Astrocyte (in vitro differentiated cells and primary cell): ENCODE measurements around the gene OMA1. TPM values are rescaled to one million over a fixed set of nuclear protein-coding genes. Genes with fewer than 3 reads are reported as not detected.
"Not testable (repeated sequence)": the region's sequence is repeated elsewhere in the genome, so short reads cannot be mapped to it uniquely, and the experiment has no call there.

Experiments used
- DNase-seq: peaks from one replicate; pipeline ENCODE4 v3.0.0-alpha.2; 2010; ENCODE audit warnings: low read depth
- FAIRE-seq: peaks from 2 replicates; lab custom pipeline; 2011; peaks lifted over from hg19 to GRCh38; lab: Jason Lieb, UNC
- H2AFZ ChIP-seq: 2 replicates; pipeline ENCODE4 v1.6.0; 2012; ENCODE audit warnings: low read depth, low read length, inconsistent platforms
- H3K27ac ChIP-seq: 2 replicates; pipeline ENCODE4 v1.5.1; 2011; ENCODE audit warnings: low read depth, low read length, inconsistent platforms
- H3K27me3 ChIP-seq: 2 replicates; pipeline ENCODE4 v1.6.0; 2011; ENCODE audit warnings: low read length, inconsistent platforms; ENCODE audit not compliant: insufficient read depth
- H3K36me3 ChIP-seq: 2 replicates; pipeline ENCODE4 v1.5.1; 2011; ENCODE audit warnings: low read length, inconsistent platforms; ENCODE audit not compliant: insufficient read depth
- H3K4me1 ChIP-seq: 2 replicates; pipeline ENCODE4 v1.5.1; 2011; ENCODE audit warnings: low read length, inconsistent platforms; ENCODE audit not compliant: insufficient read depth
- H3K4me2 ChIP-seq: 2 replicates; pipeline ENCODE4 v1.6.0; 2012; ENCODE audit warnings: low read length, inconsistent platforms
- H3K4me3 ChIP-seq: 2 replicates; pipeline ENCODE4 v1.5.1; 2011; ENCODE audit warnings: low read depth, mild to moderate bottlenecking, low read length, inconsistent platforms; ENCODE audit not compliant: insufficient read depth
- H3K79me2 ChIP-seq: 2 replicates; pipeline ENCODE4 v1.6.0; 2012; ENCODE audit warnings: mild to moderate bottlenecking, low read length, inconsistent platforms; ENCODE audit not compliant: insufficient read depth
- H3K9ac ChIP-seq: 2 replicates; pipeline ENCODE4 v1.6.0; 2012; ENCODE audit warnings: mild to moderate bottlenecking, low read length, inconsistent platforms
- H3K9me3 ChIP-seq: 2 replicates; pipeline ENCODE4 v1.5.1; 2012; ENCODE audit warnings: low read depth, mild to moderate bottlenecking, low read length, inconsistent platforms; ENCODE audit not compliant: insufficient read depth
- H4K20me1 ChIP-seq: 2 replicates; pipeline ENCODE4 v1.6.0; 2012; ENCODE audit warnings: low read length, inconsistent platforms; ENCODE audit not compliant: insufficient read depth
- H3K27ac Mint-ChIP-seq: one replicate; pipeline ENCODE4 v1.8.0; 2021; ENCODE audit warnings: mild to moderate bottlenecking, mixed read lengths; ENCODE audit not compliant: unreplicated experiment
- H3K27me3 Mint-ChIP-seq: one replicate; pipeline ENCODE4 v1.8.0; 2021; ENCODE audit warnings: low read depth, mixed read lengths; ENCODE audit not compliant: unreplicated experiment
- H3K36me3 Mint-ChIP-seq: one replicate; pipeline ENCODE4 v1.8.0; 2021; ENCODE audit warnings: low read depth, mixed read lengths; ENCODE audit not compliant: unreplicated experiment
- H3K4me1 Mint-ChIP-seq: one replicate; pipeline ENCODE4 v1.8.0; 2021; ENCODE audit warnings: low read depth, mixed read lengths; ENCODE audit not compliant: unreplicated experiment
- H3K4me3 Mint-ChIP-seq: one replicate; pipeline ENCODE4 v1.8.0; 2021; ENCODE audit warnings: mild to moderate bottlenecking, moderate library complexity, mixed read lengths; ENCODE audit not compliant: unreplicated experiment
- H3K9me3 Mint-ChIP-seq: one replicate; pipeline ENCODE4 v1.8.0; 2021; ENCODE audit warnings: mild to moderate bottlenecking, mixed read lengths; ENCODE audit not compliant: unreplicated experiment
- EZH2 ChIP-seq: IDR thresholded peaks from 2 replicates; pipeline ENCODE4 v1.6.1; 2012; ENCODE audit warnings: mild to moderate bottlenecking, low read length, inconsistent platforms; ENCODE audit not compliant: insufficient read depth
- total RNA-seq: library from RNA; stranded (reverse); gene quantifications from 2 replicates; pipeline ENCODE4 v1.2.1, GENCODE V29; 2021
- TF ChIP-seq, protein P1 (sequence below): IDR thresholded peaks from 2 replicates; pipeline ENCODE4 v1.5.1; 2011; ENCODE audit warnings: low read depth, mild to moderate bottlenecking, inconsistent platforms, low read length, moderate library complexity; ENCODE audit not compliant: insufficient read depth

Gene OMA1
- total RNA-seq, 1 donor from 2014 or later: 5.1 TPM

DNA sequence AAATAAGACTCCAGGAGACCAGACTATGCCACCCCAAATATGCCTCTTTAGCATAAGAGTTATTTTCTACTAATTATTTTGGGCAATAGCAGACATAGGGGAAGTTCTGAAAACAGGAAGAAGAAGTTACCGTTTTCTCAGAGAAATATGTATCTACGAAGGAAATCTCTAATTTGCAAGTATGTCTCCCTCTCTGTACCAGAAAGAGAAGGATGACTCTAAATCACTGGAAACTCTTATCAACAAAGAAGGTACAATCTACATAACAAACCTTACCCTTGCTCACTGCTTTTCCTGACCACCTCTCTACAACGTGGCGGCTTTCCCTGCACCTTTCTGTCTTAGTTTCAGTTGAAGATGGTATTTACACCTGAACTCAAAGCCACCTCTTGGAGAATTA is 49.0 kb downstream of the OMA1 start:
- Mint-ChIP-seq H3K4me3 (no peak overlapping the region), H3K9me3 (no peaks in the 10 kb centered on the region), H3K36me3 (no peaks in the 10 kb centered on the region), H3K27me3 (no peaks in the 10 kb centered on the region), H3K27ac (no peak overlapping the region), H3K4me1 (peaks cover 2% of the 10 kb centered on the region)
- TF ChIP-seq, protein P1, sequence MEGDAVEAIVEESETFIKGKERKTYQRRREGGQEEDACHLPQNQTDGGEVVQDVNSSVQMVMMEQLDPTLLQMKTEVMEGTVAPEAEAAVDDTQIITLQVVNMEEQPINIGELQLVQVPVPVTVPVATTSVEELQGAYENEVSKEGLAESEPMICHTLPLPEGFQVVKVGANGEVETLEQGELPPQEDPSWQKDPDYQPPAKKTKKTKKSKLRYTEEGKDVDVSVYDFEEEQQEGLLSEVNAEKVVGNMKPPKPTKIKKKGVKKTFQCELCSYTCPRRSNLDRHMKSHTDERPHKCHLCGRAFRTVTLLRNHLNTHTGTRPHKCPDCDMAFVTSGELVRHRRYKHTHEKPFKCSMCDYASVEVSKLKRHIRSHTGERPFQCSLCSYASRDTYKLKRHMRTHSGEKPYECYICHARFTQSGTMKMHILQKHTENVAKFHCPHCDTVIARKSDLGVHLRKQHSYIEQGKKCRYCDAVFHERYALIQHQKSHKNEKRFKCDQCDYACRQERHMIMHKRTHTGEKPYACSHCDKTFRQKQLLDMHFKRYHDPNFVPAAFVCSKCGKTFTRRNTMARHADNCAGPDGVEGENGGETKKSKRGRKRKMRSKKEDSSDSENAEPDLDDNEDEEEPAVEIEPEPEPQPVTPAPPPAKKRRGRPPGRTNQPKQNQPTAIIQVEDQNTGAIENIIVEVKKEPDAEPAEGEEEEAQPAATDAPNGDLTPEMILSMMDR: no peak
- TF ChIP-seq EZH2: no peak
- DNase-seq (no peak), FAIRE-seq (no peak)
- Histone ChIP-seq H3K4me3 (no peak overlapping the region), H2AFZ (no peak overlapping the region), H3K4me2 (no peak overlapping the region), H3K9ac (no peak overlapping the region), H3K79me2 (no peaks in the 10 kb centered on the region), H3K36me3 (no peaks in the 10 kb centered on the region), H4K20me1 (no peaks in the 10 kb centered on the region), H3K4me1 (no peaks in the 10 kb centered on the region), H3K27ac (no peak overlapping the region), H3K27me3 (no peaks in the 10 kb centered on the region), H3K9me3 (no peaks in the 10 kb centered on the region)

DNA sequence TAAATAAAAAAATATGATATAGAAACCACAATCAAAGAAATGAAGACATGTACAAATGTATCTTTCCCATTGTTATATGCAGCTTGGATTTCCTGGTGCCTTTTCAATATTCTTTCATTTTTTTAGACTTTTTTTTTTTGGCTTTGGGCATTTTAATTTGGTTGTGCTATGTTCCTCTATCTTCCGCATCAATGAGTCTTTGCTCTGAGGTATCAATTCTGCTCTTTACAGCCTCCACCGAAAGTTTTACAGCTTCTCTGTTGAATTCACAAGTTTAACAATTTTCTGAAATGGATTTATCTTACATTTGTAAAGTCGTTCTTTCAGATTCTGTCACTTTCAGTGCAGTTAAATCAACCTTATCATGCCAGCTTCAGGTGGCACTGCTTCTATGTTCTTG is 50.5 kb downstream of the OMA1 start:
- H3K9me3 Mint-ChIP-seq: no peaks in the 10 kb centered on the region
- no peaks in the 10 kb centered on the region for H4K20me1 ChIP-seq
- H3K27ac ChIP-seq: no peak overlapping the region
- no peaks in the 10 kb centered on the region for H3K27me3 ChIP-seq
- TF ChIP-seq, protein P1: no peak
- no peak for TF ChIP-seq EZH2
- FAIRE-seq: no peak
- no peaks in the 10 kb centered on the region for H3K79me2 ChIP-seq
- no peak overlapping the region for H3K4me2 ChIP-seq
- H3K4me1 Mint-ChIP-seq: peaks cover 2% of the 10 kb centered on the region
- no peak overlapping the region for H3K27ac Mint-ChIP-seq
- no peaks in the 10 kb centered on the region for H3K4me1 ChIP-seq
- no peak overlapping the region for H3K9ac ChIP-seq
- DNase-seq: no peak
- no peak overlapping the region for H3K4me3 Mint-ChIP-seq
- H3K9me3 ChIP-seq: no peaks in the 10 kb centered on the region
- no peak overlapping the region for H2AFZ ChIP-seq
- H3K27me3 Mint-ChIP-seq: no peaks in the 10 kb centered on the region
- no peak overlapping the region for H3K4me3 ChIP-seq
- no peaks in the 10 kb centered on the region for H3K36me3 ChIP-seq
- H3K36me3 Mint-ChIP-seq: no peaks in the 10 kb centered on the region

DNA sequence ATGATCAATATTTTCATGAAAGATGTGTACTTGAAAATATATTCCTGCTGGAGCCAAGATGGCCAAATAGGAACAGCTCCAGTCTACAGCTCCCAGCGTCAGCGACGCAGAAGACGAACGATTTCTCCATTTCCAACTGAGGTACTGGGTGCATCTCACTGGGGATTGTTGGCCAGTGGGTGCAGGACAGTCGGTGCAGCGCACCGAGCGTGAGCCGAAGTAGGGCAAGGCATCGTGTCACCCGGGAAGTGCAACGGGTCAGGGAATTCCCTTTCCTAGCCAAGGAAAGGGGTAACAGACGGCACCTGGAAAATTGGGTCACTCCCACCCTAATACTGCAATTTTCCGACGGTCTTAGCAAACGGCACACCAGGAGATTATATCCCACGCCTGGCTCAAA is 57.6 kb downstream of the OMA1 start:
- not testable (repeated sequence) for H3K4me1 Mint-ChIP-seq, H3K4me1 ChIP-seq, H3K36me3 Mint-ChIP-seq

More for the DNA sequence above, 57.6 kb downstream of the OMA1 start:
- not testable (repeated sequence) for DNase-seq, H4K20me1 ChIP-seq, H3K27ac Mint-ChIP-seq, H3K9ac ChIP-seq, FAIRE-seq, H3K4me2 ChIP-seq, H3K4me3 Mint-ChIP-seq, H3K27ac ChIP-seq, H2AFZ ChIP-seq, H3K36me3 ChIP-seq, H3K4me3 ChIP-seq, H3K9me3 Mint-ChIP-seq, H3K27me3 ChIP-seq, H3K9me3 ChIP-seq, H3K27me3 Mint-ChIP-seq, H3K79me2 ChIP-seq
